Activated T-cell treated with anti-CD3 and anti-CD28 coated beads, Interleukin-2, amount 50 U/mL, for 72 hours (primary cell): Measurements from ENCODE around the gene PRR36. TPM values are rescaled to one million over a fixed set of nuclear protein-coding genes. Genes with fewer than 3 reads are reported as not detected.

ENCODE experiments used
- ATAC-seq, 2 donors: fragments of 150-1000 bp; cut with Tn5 transposase; replicated peaks in 1 of 2; 2 replicates each; pipeline ENCODE4 v1.10.0; 2021; ENCODE audit warnings: moderate library complexity in 2 of 2, mild to moderate bottlenecking in 1 of 2
- DNase-seq, 2 donors: peaks; one replicate each; pipeline ENCODE4 v3.0.0; 2021 to 2022; ENCODE audit warnings: mixed read lengths in 1 of 2
- H3K27ac Mint-ChIP-seq: one replicate; pipeline ENCODE4 v1.8.0; 2022; ENCODE audit warnings: mild to moderate bottlenecking, moderate library complexity, mixed read lengths
- H3K27me3 Mint-ChIP-seq: one replicate; pipeline ENCODE4 v1.8.0; 2022; ENCODE audit warnings: low read depth, mixed read lengths
- H3K36me3 Mint-ChIP-seq, 2 donors: one replicate each; pipeline ENCODE4 v1.8.0; 2022; ENCODE audit warnings: mixed read lengths in 2 of 2, mild to moderate bottlenecking in 1 of 2; ENCODE audit not compliant: insufficient read depth in 2 of 2
- H3K4me1 Mint-ChIP-seq: one replicate; pipeline ENCODE4 v1.8.0; 2022; ENCODE audit warnings: low read depth, mixed read lengths
- H3K4me3 Mint-ChIP-seq, 2 donors: one replicate each; pipeline ENCODE4 v1.8.0; 2022; ENCODE audit warnings: mild to moderate bottlenecking in 2 of 2, mixed read lengths in 2 of 2, moderate library complexity in 2 of 2
- H3K9me3 Mint-ChIP-seq, 2 donors: one replicate each; pipeline ENCODE4 v1.8.0; 2022; ENCODE audit warnings: mixed read lengths in 2 of 2
- total RNA-seq, 2 donors: library from RNA; stranded (reverse); gene quantifications; one replicate each; pipeline ENCODE4 v1.2.3, GENCODE V29; 2022

The PRR36 gene
- total RNA-seq, 2 donors from 2014 or later, result 0.63 to 0.96 TPM

- peak overlapping the region; percentile 79 to 84 for H3K4me3 Mint-ChIP-seq
- H3K4me1 Mint-ChIP-seq, result peaks cover 31% of the 10 kb centered on the region
- H3K9me3 Mint-ChIP-seq, result no peaks in the 10 kb centered on the region
- ATAC-seq, result peak; percentile 46 to 47
- peaks cover 28% of the 10 kb centered on the region for H3K27me3 Mint-ChIP-seq
- DNase-seq, result peak; percentile 83
- no peak overlapping the region for H3K27ac Mint-ChIP-seq
- peaks cover 1 to 9% of the 10 kb centered on the region in 2 donors for H3K36me3 Mint-ChIP-seq
Observed at GRCh38 chr19:7917267-7918061, 43.3 kb upstream of the PRR36 start.

- Mint-ChIP-seq H3K36me3 (peaks cover 1 to 9% of the 10 kb centered on the region in 2 donors), H3K9me3 (no peaks in the 10 kb centered on the region), H3K4me3 (peak overlapping the region; percentile 76 to 84), H3K4me1 (peaks cover 31% of the 10 kb centered on the region), H3K27ac (no peak overlapping the region), H3K27me3 (peaks cover 28% of the 10 kb centered on the region)
- ATAC-seq (no peak), DNase-seq (no peak)
Observed at GRCh38 chr19:7916955-7917266, 42.7 kb upstream of the PRR36 start.

GRCh38 chr19:7916103-7916954 is 42.1 kb upstream of the PRR36 start:
- peaks cover 28% of the 10 kb centered on the region for H3K27me3 Mint-ChIP-seq
- H3K4me1 Mint-ChIP-seq, result peaks cover 31% of the 10 kb centered on the region
- H3K36me3 Mint-ChIP-seq, result peaks cover 1 to 11% of the 10 kb centered on the region in 2 donors
- peak overlapping the region; percentile 76 to 84 for H3K4me3 Mint-ChIP-seq
- ATAC-seq (peak; percentile 27 to 38), DNase-seq (peak; percentile 80 to 83)
- no peak overlapping the region for H3K27ac Mint-ChIP-seq
- no peaks in the 10 kb centered on the region for H3K9me3 Mint-ChIP-seq

- Mint-ChIP-seq H3K36me3 (peaks cover 1 to 14% of the 10 kb centered on the region in 2 donors), H3K27me3 (peaks cover 28% of the 10 kb centered on the region), H3K27ac (no peak overlapping the region), H3K4me1 (peaks cover 25% of the 10 kb centered on the region), H3K4me3 (peak overlapping the region; percentile 76 to 78), H3K9me3 (no peaks in the 10 kb centered on the region)
- DNase-seq (no peak), ATAC-seq (no peak)
Observed at GRCh38 chr19:7915250-7916102, 41.3 kb upstream of the PRR36 start.

- Mint-ChIP-seq H3K27ac (no peak within 1 kb of the TSS), H3K4me3 (peak within 1 kb of the TSS; percentile 76 to 78)
Observed at GRCh38 chr19:7914598-7915045, 40.4 kb upstream of the PRR36 start, which contains the start of gene TGFBR3L. Gene TGFBR3L (plus strand): TSS chr19:7914830.

GRCh38 chr19:7914099-7914498 is 39.9 kb upstream of the PRR36 start:
- no peak for ATAC-seq
- no peak for DNase-seq
- no peak overlapping the region for H3K27ac Mint-ChIP-seq
- peaks cover 0 to 12% of the 10 kb centered on the region in 2 donors for H3K36me3 Mint-ChIP-seq
- H3K4me1 Mint-ChIP-seq, result peaks cover 17% of the 10 kb centered on the region
- no peak overlapping the region for H3K4me3 Mint-ChIP-seq
- peaks cover 21% of the 10 kb centered on the region for H3K27me3 Mint-ChIP-seq
- no peaks in the 10 kb centered on the region for H3K9me3 Mint-ChIP-seq

More at GRCh38 chr19:7914598-7915045, 40.4 kb upstream of the PRR36 start, which contains the start of gene TGFBR3L:
- H3K4me1 Mint-ChIP-seq, result peaks cover 21% of the 10 kb centered on the region
- no peak for DNase-seq
- no peak for ATAC-seq
- peaks cover under 1 to 12% of the 10 kb centered on the region in 2 donors for H3K36me3 Mint-ChIP-seq
- no peaks in the 10 kb centered on the region for H3K9me3 Mint-ChIP-seq
- peaks cover 24% of the 10 kb centered on the region for H3K27me3 Mint-ChIP-seq

GRCh38 chr19:7913652-7914051 is 39.5 kb upstream of the PRR36 start:
- Mint-ChIP-seq H3K36me3 (peaks cover 0 to 12% of the 10 kb centered on the region in 2 donors), H3K4me1 (peaks cover 17% of the 10 kb centered on the region), H3K27me3 (peaks cover 21% of the 10 kb centered on the region), H3K27ac (no peak overlapping the region), H3K9me3 (no peaks in the 10 kb centered on the region), H3K4me3 (no peak overlapping the region)
- ATAC-seq, result no peak
- DNase-seq, result no peak

- Mint-ChIP-seq H3K9me3 (no peaks in the 10 kb centered on the region), H3K27ac (no peak overlapping the region), H3K36me3 (peaks cover 0 to 12% of the 10 kb centered on the region in 2 donors), H3K4me1 (peaks cover 11% of the 10 kb centered on the region), H3K27me3 (peaks cover 15% of the 10 kb centered on the region), H3K4me3 (no peak overlapping the region)
- DNase-seq, result no peak
- ATAC-seq, result no peak
Observed at GRCh38 chr19:7912697-7913564, 38.7 kb upstream of the PRR36 start.

GRCh38 chr19:7912144-7912696 is 38.0 kb upstream of the PRR36 start:
- no peaks in the 10 kb centered on the region for H3K9me3 Mint-ChIP-seq
- H3K4me1 Mint-ChIP-seq, result peaks cover 10% of the 10 kb centered on the region
- peaks cover 12% of the 10 kb centered on the region for H3K27me3 Mint-ChIP-seq
- no peak overlapping the region for H3K4me3 Mint-ChIP-seq
- no peak overlapping the region for H3K27ac Mint-ChIP-seq
- no peak for ATAC-seq
- peaks cover 0 to 12% of the 10 kb centered on the region in 2 donors for H3K36me3 Mint-ChIP-seq
- no peak for DNase-seq

GRCh38 chr19:7911508-7912143 is 37.4 kb upstream of the PRR36 start:
- H3K27me3 Mint-ChIP-seq, result peaks cover 12% of the 10 kb centered on the region
- H3K9me3 Mint-ChIP-seq, result no peaks in the 10 kb centered on the region
- peaks cover 16% of the 10 kb centered on the region for H3K4me1 Mint-ChIP-seq
- DNase-seq (no peak), ATAC-seq (no peak)
- no peak overlapping the region for H3K4me3 Mint-ChIP-seq
- H3K27ac Mint-ChIP-seq, result no peak overlapping the region
- peaks cover 0 to 12% of the 10 kb centered on the region in 2 donors for H3K36me3 Mint-ChIP-seq

- Mint-ChIP-seq H3K36me3 (peaks cover 2 to 12% of the 10 kb centered on the region in 2 donors), H3K4me3 (no peak overlapping the region), H3K9me3 (no peaks in the 10 kb centered on the region), H3K27me3 (peaks cover 8% of the 10 kb centered on the region), H3K4me1 (peaks cover 20% of the 10 kb centered on the region), H3K27ac (no peak overlapping the region)
- ATAC-seq, result no peak
- DNase-seq, result no peak
Observed at GRCh38 chr19:7910321-7911161, 36.4 kb upstream of the PRR36 start.
